Left renal cortex interstitium (tissue), 4 donors: ENCODE data around the gene ALS2CL. TPM values are rescaled to one million over a fixed set of nuclear protein-coding genes. Genes with fewer than 3 reads are reported as not detected.
A peak's percentile ranks its signal among the peaks of the same experiment; 100 is the strongest.
"Not testable (repeated sequence)": the region's sequence is repeated elsewhere in the genome, so short reads cannot be mapped to it uniquely, and the experiment has no call there.

Source experiments
- DNase-seq, 4 donors: peaks; one replicate each; pipeline ENCODE4 v3.0.0-alpha.2; 2013; ENCODE audit warnings: low read depth in 4 of 4, low spot score in 2 of 4, missing footprints in 1 of 4
- polyA plus RNA-seq, 4 donors: library from polyadenylated mRNA; unstranded; fragments of 120-200 nt; gene quantifications; one replicate each; pipeline ENCODE4 v1.2.1, GENCODE V29; 2013; ENCODE audit not compliant: insufficient read length in 4 of 4

The ALS2CL gene
- polyA plus RNA-seq, 4 donors, result 7.6 to 18.0 (median 14.2) TPM

- DNase-seq, result peak in 2 of 4 donors; percentile 29 to 48
Measured at GRCh38 chr3:46705022-46705530, 11.6 kb upstream of the ALS2CL start.

DNA sequence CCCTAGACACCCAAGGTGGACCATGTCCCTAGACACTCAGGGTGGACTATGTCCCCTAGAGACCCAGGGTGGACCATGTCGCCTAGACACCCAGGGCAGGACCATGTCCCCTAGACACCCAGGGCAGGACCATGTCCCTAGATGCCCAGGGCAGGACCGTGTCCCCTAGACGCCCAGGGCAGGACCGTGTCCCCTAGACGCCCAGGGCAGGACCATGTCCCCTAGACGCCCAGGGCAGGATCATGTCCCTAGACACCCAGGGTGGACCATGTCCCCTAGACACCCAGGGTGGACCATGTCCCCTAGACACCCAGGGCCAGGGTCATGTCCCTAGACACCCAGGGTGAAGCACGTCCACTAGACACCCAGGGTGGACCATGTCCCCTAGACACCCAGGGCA, 10.9 kb upstream of the ALS2CL start:
- DNase-seq, result not testable (repeated sequence)

- DNase-seq, result no peak
Measured at GRCh38 chr3:46703013-46703520, 9.6 kb upstream of the ALS2CL start.

DNA sequence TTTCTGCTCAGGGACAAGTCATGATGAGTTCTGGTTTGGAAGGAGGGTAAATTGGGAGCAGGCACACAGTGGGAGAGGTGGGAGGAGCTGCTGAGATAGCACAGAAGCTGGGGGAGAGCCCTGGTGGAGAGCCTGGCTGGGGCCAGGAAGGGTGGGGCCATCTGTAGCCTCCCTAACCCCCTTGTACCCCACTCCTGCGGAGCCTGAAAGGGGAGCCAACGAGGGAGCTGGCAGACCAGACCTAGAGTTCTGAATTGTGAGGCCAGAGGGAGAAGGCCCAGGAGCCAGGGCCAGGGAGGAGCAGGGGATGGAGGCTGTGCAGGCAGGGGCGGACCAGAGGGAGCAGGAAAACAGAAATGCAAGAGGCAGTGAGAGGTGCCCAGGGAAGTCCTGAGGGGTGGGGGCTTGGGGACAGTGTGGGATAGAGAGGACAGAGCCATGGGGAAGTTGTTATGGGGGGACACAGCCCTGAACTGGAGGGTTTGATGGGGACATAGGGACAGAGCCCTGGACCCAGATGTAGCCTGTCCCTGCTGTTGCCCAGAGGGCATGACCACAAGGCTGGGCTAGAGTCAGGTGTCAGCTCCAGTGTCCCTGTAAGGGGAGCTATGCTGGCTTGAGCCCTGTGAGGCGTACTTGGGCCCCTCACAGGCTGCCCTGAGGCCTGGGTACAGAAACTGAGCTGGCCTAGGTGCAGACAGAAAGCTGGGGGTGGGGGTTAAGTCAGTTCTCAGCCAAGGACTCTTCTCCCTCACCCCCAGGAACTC, 8.9 kb upstream of the ALS2CL start:
- no peak for DNase-seq

GRCh38 chr3:46701181-46701939, 7.9 kb upstream of the ALS2CL start, which contains the start of gene TMIE:
Gene TMIE, plus strand, starts transcription at chr3:46701392. Its CDS starts 96 bp downstream, at chr3:46701488.
- DNase-seq, result no peak

DNA sequence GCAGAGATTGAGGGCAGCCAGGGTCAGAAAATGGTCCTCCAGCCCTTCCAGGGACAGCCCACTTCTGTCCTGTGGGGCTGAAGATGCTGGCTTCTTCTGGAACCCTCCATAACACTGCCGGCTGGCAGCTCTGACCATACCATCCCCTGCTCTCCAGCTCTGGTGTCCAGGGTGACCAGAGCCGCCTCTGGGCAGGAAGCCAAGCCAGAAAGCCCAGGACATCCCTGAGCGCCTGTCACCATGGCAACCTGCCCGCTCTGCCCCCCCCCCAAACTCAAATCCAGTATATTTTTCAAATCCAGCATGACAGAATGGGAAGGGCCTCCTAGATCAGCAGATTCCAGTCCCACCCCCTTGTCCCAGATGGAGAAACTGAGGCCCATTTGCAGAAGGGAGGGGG, 7.3 kb upstream of the ALS2CL start:
- DNase-seq, result peak in 1 of 4 donors; percentile 32

DNA sequence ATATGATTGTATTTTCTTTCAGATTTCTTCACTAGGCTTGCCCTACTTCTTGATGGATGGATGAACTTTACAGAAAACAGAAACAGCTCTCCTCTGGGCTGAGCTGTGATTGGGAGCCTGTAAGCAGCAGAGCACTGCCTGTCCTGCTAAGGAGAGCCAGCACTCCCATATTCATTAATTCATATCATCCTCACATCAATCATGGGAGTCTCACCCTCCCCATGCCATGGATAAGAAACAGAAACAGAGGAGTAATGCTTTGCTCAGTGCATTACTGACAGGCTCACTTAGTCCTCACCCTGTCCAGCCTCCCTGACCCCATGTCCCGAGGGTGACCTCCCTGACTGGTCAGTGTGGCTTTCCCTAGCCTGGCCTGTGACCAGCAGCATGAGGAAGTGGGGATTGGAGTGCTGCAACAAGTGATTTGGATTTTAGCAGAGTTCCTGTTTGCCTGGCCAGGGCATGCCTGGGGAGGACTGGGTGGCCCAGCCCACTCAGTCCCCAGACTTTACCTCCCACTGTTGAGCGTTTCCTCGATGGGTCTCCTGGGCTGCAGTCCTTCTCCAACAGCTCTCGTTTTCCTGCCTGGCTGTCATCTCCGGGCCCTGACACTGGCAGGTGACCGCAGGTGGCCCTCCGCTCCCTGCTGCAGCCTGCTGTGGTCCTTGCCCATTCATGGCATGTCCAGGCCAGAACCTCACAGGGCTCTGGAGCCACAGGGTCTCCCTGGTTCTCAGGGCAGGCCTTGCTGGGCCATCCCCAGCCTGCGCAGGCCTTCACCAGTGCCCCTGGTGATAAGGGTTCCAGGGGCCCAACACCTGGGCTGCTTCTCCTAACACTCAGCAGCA, 6.4 kb upstream of the ALS2CL start:
- no peak for DNase-seq

GRCh38 chr3:46695962-46696894, 2.7 kb upstream of the ALS2CL start:
- DNase-seq, result no peak

DNA sequence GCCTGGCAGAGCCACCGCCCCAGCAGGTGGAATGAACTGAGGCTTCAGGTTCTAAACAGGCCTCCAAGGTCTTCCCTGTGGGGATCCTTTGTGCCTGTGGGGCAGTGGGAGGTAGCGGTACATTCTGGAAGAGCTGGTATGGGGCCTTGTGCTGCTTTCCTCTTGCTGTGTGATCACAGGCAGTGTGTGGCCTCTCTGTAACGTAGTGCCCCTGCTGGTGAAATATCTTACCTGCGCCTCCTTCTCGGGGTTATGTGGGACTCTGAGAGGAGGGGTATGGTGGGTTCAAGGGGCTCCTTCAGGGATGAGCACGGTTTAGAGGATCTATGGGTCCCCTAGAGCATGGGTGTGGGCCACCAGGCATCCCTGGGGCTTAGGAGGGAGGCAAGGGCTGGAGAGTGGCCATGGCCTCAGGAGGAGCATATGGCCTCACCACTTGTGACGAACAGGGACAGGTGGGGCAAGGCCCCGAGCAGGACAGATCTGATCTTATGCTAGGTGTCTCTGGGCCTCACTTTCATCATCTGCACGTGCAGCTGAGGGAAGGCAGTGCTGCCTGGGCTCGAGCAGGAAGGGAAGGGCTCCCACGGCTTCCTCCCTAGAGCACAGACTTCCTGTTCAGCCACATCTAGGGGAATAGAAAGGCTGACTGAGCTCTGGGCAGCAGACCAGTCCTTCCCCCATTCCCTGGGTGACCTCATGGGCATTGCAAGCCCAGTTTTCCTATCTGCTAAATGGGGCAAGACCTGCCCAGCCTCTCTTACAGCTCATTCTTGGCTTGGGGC, 1.9 kb upstream of the ALS2CL start:
- no peak for DNase-seq

DNA sequence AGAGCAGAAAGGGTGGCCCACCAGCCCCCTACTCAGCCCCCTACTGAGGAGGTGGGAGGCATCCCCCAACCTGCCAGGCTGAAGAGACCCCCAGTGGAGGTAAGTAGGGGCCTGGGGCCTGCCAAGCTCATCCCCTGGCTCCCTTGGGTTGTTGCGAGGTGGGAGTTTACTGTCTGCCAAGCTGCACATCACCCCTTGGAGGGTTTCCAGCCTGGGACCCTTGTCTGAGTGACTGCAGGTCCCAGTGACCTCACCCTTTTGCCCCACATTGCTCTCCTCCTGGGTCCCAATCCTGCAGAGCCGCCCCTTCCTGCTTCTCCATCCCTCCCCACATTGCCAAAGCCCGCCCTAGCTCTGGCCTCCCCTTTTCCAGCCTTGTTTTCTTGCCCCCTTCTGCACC, 1.0 kb upstream of the ALS2CL start:
- no peak for DNase-seq

DNA sequence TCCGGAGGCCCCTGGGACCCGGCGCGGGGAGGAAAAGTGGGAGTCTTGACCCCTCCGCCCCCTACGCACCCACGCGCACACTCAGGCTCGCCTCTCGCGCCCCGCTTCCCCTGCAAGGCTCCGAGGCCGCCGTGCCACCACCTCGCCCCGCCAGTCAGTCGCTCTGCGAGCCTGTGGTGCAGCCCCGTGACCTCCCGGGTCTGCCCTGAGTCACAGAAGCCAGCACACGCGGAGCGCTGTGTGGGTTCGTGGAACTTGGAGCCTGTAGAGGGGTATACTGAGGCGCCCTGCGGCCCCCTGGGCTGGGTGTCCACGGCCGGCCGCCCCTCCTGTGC, 380 bp upstream of the ALS2CL start:
- DNase-seq, result no peak

DNA sequence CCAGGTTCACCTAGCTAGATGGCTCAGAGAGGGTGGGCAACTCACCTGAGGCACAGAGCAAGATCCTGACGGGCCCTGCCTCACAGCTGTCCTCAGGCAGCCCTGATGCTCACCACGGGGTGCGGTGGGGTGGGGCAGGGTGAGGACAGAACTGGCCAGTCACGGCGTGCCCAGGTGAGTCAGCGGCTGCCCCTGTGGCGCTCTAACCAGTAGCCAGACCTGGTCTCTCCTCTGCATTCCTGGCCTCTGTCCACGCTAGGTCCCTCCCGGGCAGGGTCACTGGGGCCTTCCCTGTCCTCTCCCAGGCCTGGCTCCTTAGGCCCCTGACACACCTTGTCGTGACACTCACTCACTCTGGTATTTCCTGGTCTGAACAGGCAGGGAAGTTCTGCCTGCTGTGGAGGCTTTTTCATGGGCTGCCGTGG, 901 bp downstream of the ALS2CL start:
- no peak for DNase-seq

DNA sequence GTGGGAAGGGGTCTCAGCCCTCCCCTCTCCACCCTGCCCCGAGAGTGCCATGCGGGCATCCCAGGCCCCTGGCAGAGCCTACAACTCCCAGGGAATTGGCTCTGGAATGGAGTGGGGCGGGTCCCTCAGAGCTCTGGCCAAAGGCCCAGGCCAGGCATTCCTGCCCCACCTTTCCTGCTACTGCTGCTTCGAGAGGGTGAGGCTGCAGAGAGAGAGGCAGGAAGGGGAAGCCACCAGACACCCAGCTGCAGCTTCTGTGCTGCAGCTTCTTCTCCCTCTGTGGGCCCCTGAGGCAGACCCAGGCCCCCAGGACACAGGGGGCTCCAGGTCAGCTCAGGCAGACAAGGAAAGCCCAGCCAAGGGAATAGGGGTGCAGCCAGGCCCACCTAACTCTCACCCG, 2.7 kb downstream of the ALS2CL start:
- no peak for DNase-seq

DNA sequence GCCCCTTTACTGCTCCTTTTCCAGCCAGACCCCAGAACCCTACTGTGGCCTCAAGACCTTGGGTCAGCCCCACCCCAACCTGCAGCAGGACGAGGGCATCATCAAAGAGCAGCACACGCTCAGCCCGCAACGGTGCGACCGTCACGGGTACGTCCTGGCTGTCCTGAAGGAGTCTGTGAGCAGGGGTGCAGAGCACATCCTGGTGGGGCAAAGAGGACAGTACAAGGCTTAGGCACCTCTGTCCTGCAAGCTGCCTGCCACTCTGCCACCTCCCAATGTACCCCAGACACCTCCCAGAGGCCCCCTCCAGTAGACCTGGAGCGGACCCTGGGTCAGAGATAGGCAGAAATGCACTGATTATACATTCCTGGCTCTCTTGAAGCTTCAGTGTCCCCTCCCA, 8.0 kb downstream of the ALS2CL start:
- DNase-seq, result no peak

- no peak for DNase-seq
Measured at GRCh38 chr3:46684891-46685290, 8.6 kb downstream of the ALS2CL start.

DNA sequence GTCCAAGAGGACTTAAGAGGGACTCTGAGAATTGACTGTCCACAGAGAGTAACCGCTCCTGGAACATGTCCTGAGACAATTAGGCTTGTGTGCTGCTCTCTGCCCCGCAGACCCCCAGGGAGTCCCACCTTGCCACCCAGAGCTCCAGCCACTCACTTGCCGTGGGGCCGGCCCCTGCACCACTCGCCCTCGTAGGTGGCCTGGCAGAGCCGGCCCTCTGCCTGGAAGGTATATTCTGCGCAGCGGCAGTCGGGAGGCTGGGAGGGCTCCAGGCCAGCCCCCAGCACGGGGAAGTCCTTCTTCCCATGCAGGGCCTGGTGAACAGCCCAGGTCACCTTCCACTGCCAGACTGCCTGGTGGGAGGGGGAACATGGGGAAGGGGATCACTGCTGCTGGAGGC, 10.5 kb downstream of the ALS2CL start:
- no peak for DNase-seq

DNA sequence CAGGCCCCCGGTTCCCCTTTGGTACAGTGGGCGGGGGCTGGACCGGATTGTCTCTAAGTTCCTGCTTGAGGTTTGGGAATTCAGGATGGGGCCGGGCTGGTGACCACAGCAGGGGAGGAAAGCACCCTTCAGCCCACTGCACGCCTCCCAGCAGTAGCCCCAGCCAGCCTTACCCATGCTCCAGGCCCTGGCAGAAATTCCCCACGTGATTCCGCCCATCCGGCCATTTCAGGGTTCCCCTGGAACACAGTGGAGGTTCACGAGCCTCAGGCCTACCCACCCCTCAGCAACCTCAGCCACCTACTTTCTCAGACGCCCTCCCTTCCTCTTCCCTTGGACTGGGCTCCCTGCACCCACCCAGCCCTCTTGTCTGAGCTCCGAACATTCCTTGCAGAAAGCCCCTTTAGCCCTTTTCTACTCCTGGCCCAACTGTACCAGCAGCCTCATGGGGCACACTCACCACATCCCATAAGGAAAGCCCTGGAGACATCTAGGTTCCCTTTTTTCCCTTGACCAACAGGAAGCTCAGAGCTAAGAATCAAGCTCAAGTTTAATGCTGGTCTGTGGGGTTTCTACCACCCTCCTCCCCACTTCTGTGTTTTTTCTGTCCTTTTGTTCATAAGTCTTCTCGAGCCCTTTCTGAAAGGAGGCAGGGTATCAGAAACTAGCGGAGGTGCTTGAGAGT, 11.5 kb downstream of the ALS2CL start:
- DNase-seq, result no peak

GRCh38 chr3:46681387-46681786, 12.1 kb downstream of the ALS2CL start:
- DNase-seq, result no peak
